Natural killer cell (primary cell): ENCODE data around the gene SCN10A. TPM values are rescaled to one million over a fixed set of nuclear protein-coding genes. Genes with fewer than 3 reads are reported as not detected.

ENCODE experiments used
- ATAC-seq, 3 donors: fragments of 150-1000 bp in 2 of 3; fragments of 200-7000 bp in 1 of 3; cut with Tn5 transposase; 1 replicate in 1 of 3; 2 replicates in 2 of 3; pipeline ENCODE4 v1.10.0; 2021; ENCODE audit warnings: mild to moderate bottlenecking in 2 of 3, moderate library complexity in 2 of 3
- DNase-seq, 2 donors: peaks; one replicate each; pipeline versions ENCODE4 v3.0.0 to v3.0.0-alpha.2; 2013 to 2021; ENCODE audit warnings: mixed read lengths in 1 of 2
- H3K27ac ChIP-seq: one replicate; pipeline ENCODE4 v1.5.1; 2013; ENCODE audit warnings: mild to moderate bottlenecking, low read length
- H3K27me3 ChIP-seq: one replicate; pipeline ENCODE4 v1.6.1; 2013; ENCODE audit warnings: low read length; ENCODE audit not compliant: control insufficient read depth, insufficient read depth
- H3K36me3 ChIP-seq: one replicate; pipeline ENCODE4 v1.6.1; 2013; ENCODE audit warnings: low read length; ENCODE audit not compliant: control insufficient read depth, insufficient read depth
- H3K4me1 ChIP-seq: one replicate; pipeline ENCODE4 v1.6.1; 2013; ENCODE audit warnings: low read length; ENCODE audit not compliant: control insufficient read depth, insufficient read depth
- H3K4me3 ChIP-seq: one replicate; pipeline ENCODE4 v1.5.1; 2013; ENCODE audit warnings: low read length
- H3K9me3 ChIP-seq: one replicate; pipeline ENCODE4 v1.6.1; 2013; ENCODE audit warnings: low read length; ENCODE audit not compliant: control insufficient read depth, insufficient read depth
- H3K27ac Mint-ChIP-seq, 2 donors: one replicate each; pipeline ENCODE4 v1.8.0; 2022; ENCODE audit warnings: mild to moderate bottlenecking in 2 of 2, mixed read lengths in 2 of 2, moderate library complexity in 1 of 2
- H3K27me3 Mint-ChIP-seq, 2 donors: one replicate each; pipeline ENCODE4 v1.8.0; 2022; ENCODE audit warnings: low read depth in 2 of 2, mixed read lengths in 2 of 2
- H3K36me3 Mint-ChIP-seq: one replicate; pipeline ENCODE4 v1.8.0; 2022; ENCODE audit warnings: mixed read lengths
- H3K4me1 Mint-ChIP-seq, 2 donors: one replicate each; pipeline ENCODE4 v1.8.0; 2022; ENCODE audit warnings: mixed read lengths in 2 of 2
- H3K4me3 Mint-ChIP-seq: one replicate; pipeline ENCODE4 v1.8.0; 2022; ENCODE audit warnings: mild to moderate bottlenecking, moderate library complexity, mixed read lengths
- H3K9me3 Mint-ChIP-seq, 2 donors: one replicate each; pipeline ENCODE4 v1.8.0; 2022; ENCODE audit warnings: mixed read lengths in 2 of 2
- CTCF ChIP-seq: fragments of 200-600 bp; IDR thresholded peaks from one replicate; pipeline ENCODE4 v1.8.0; 2022; ENCODE audit warnings: antibody characterized with exemption
- WGBS: methylation state at CpG from one replicate; pipeline ENCODE4 v1.1.7; 2013; ENCODE audit warnings: missing lambda C conversion rate; ENCODE audit not compliant: insufficient coverage; 5-methylcytosine and 5-hydroxymethylcytosine counted together
- intact Hi-C: fragments of 100-400 bp; cut with micrococcal nuclease; formaldehyde crosslinking; loops from one replicate; pipeline ENCODE4 v1.14.2; 2022
- total RNA-seq, 4 donors: library from RNA; stranded (reverse); fragments of 120-200 nt in 1 of 4; gene quantifications; one replicate each; pipeline versions ENCODE4 v1.2.3 to v1.2.4, GENCODE V29; 2013 to 2022

Gene SCN10A
- total RNA-seq, 3 donors from 2014 or later (not counting 1 experiment from before 2014, with no cell fraction given) = not detected

DNA sequence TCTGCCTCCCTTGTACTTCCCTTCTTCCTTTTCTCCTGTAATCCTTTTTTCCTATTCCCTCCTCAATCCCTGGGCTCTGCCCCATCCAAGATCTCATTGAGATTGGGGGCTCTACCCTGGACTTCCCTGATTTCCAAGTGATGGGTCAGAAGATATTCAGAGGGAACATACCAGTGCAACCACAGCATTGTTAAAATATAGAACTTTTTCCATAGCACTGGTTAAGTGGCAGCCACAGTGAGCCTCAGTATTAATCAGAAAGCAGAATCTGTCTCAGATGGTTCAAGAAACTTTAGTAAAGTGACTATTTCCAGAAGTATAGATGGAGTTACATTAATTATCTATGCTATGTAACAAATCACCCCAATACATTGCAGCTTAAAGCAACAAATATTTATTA lies 18.7 kb upstream of the SCN10A start:
- Mint-ChIP-seq H3K27me3 (peaks cover 0 to 10% of the 10 kb centered on the region in 2 donors), H3K4me1 (peaks cover 10% of the 10 kb centered on the region in 2 donors), H3K4me3 (peak overlapping the region; percentile 43), H3K36me3 (no peaks in the 10 kb centered on the region), H3K27ac (peak overlapping the region; percentile 3 to 37), H3K9me3 (no peaks in the 10 kb centered on the region)
- TF ChIP-seq CTCF = no peak
- H3K27ac ChIP-seq = no peak overlapping the region
- intact Hi-C loops = no loop called here
- H3K4me3 ChIP-seq = no peak overlapping the region
- peaks cover 5% of the 10 kb centered on the region for H3K4me1 ChIP-seq
- DNase-seq (no peak), ATAC-seq (no peak)
- H3K27me3 ChIP-seq = no peaks in the 10 kb centered on the region
- H3K9me3 ChIP-seq = no peaks in the 10 kb centered on the region
- no peaks in the 10 kb centered on the region for H3K36me3 ChIP-seq

- Mint-ChIP-seq H3K4me3 (no peak overlapping the region), H3K36me3 (no peaks in the 10 kb centered on the region), H3K27me3 (peaks cover 0 to 4% of the 10 kb centered on the region in 2 donors), H3K27ac (peak overlapping the region in 1 of 2 donors; percentile 3), H3K9me3 (no peaks in the 10 kb centered on the region), H3K4me1 (peaks cover 10% of the 10 kb centered on the region in 2 donors)
- DNase-seq = no peak
- Histone ChIP-seq H3K36me3 (no peaks in the 10 kb centered on the region), H3K4me1 (peaks cover 5% of the 10 kb centered on the region), H3K27ac (no peak overlapping the region), H3K4me3 (no peak overlapping the region), H3K9me3 (no peaks in the 10 kb centered on the region), H3K27me3 (no peaks in the 10 kb centered on the region)
- intact Hi-C loops = no loop called here
- WGBS = 4% methylated on average over 7 of the region's 8 CpGs
- no peak for TF ChIP-seq CTCF
- ATAC-seq = peak; percentile 58 to 86 (median 71)
Observed at GRCh38 chr3:38834110-38834509, 18.1 kb upstream of the SCN10A start.

DNA sequence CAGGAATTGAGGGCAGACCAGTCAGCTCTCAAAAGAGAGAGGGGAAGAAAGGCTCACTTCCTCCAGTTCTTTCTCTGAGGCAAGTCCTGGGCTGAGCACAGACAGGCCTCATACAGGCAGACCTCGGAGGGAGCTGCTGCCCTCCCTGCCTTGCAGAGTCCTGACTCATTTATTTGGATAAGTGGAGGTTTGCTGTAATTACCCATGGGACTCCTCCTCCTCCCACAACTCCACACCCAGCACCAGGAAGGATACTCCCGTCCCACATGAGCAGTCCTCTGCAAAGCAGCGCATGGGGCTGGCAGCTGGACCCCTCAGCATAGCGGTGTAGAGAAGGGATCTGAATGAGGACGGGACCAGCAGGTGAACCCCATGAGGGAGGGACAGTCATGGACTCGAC lies 13.4 kb upstream of the SCN10A start:
- 89% methylated on average over 5 of the region's 6 CpGs for WGBS
- Histone ChIP-seq H3K27ac (no peak overlapping the region), H3K4me3 (no peak overlapping the region), H3K9me3 (no peaks in the 10 kb centered on the region), H3K4me1 (peaks cover 4% of the 10 kb centered on the region), H3K27me3 (no peaks in the 10 kb centered on the region), H3K36me3 (no peaks in the 10 kb centered on the region)
- TF ChIP-seq CTCF = no peak
- DNase-seq (no peak), ATAC-seq (no peak)
- Mint-ChIP-seq H3K27me3 (peaks cover 0 to 10% of the 10 kb centered on the region in 2 donors), H3K9me3 (no peaks in the 10 kb centered on the region), H3K27ac (no peak overlapping the region), H3K4me1 (peaks cover 5 to 6% of the 10 kb centered on the region in 2 donors), H3K4me3 (no peak overlapping the region), H3K36me3 (no peaks in the 10 kb centered on the region)
- intact Hi-C loops = no loop called here

DNA sequence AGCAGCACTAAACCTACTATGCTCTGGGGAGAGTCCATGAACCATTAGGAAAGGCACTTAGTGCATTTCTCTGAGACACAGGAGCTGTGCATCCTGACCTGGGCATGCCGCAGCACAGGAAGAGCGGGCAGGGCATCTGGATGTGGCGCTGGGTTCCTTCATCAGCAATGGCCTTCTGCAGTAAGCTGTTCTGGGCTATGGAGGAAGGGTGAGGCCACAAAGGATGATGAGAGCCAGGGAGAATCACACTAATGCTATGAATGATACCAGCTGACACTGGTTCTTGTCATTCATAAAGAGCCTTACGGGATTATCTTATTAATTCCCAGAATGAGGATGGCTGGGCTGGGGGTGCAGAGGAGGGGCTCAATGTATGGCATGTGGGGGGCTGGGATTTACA lies 12.7 kb upstream of the SCN10A start:
- ATAC-seq = no peak
- no peaks in the 10 kb centered on the region for H3K36me3 Mint-ChIP-seq
- no peaks in the 10 kb centered on the region for H3K9me3 ChIP-seq
- no peaks in the 10 kb centered on the region for H3K9me3 Mint-ChIP-seq
- TF ChIP-seq CTCF = no peak
- no peak overlapping the region for H3K4me3 Mint-ChIP-seq
- no peaks in the 10 kb centered on the region for H3K36me3 ChIP-seq
- H3K4me3 ChIP-seq = no peak overlapping the region
- H3K27me3 ChIP-seq = no peaks in the 10 kb centered on the region
- intact Hi-C loops = no loop called here
- H3K27ac ChIP-seq = no peak overlapping the region
- peaks cover 0 to 14% of the 10 kb centered on the region in 2 donors for H3K27me3 Mint-ChIP-seq
- no peaks in the 10 kb centered on the region for H3K4me1 ChIP-seq
- no peak for DNase-seq
- no peaks in the 10 kb centered on the region for H3K4me1 Mint-ChIP-seq
- no peak overlapping the region for H3K27ac Mint-ChIP-seq
- 97% methylated on average over 4 of the region's 4 CpGs for WGBS
